IMR-90 (cell line): ENCODE measurements around the gene BLTP3A. TPM values are rescaled to one million over a fixed set of nuclear protein-coding genes. Genes with fewer than 3 reads are reported as not detected.

ENCODE experiments used
- microRNA-seq, 2 experiments: library from miRNA; stranded (forward) in 1 of 2; unstranded in 1 of 2; fragments of 10-50 nt in 1 of 2; fragments of <30 nt in 1 of 2; gene quantifications in 1 of 2; microRNA quantifications in 1 of 2; one replicate each; pipeline versions ENCODE3 to v1.1.0; 2013 to 2020; ENCODE audit not compliant: insufficient read depth in 1 of 2, insufficient read length in 1 of 2, unreplicated experiment in 1 of 2
- polyA plus RNA-seq, 3 experiments: library from polyadenylated mRNA; depleted of rRNA; stranded (reverse); fragments of >200 nt; gene quantifications; 2 replicates each; pipeline ENCODE4 v1.2.3, GENCODE V29; 2012; ENCODE audit warnings: low replicate concordance in 1 of 3
- small RNA-seq, 5 experiments: library from RNA; depleted of rRNA; stranded (forward); fragments of <200 nt; gene quantifications; one replicate each; pipeline ENCODE3, GENCODE V24; 2012
- total RNA-seq: library from RNA; depleted of rRNA; stranded (reverse); fragments of >200 nt; gene quantifications from 2 replicates; pipeline ENCODE4 v1.2.3, GENCODE V29; 2012; rRNA removed

The BLTP3A gene
- total and polyA plus RNA-seq, 2 of the 4 experiments (the other 2 are of a cell fraction) = 3.0 to 4.7 TPM

Small RNA genes lying within 50 kb of the gene (microRNA-seq; reads per million reads assigned to microRNA genes)
- gene RF00019 (ENCODE audit: insufficient read depth, insufficient read length) = not detected

Small RNA genes lying within 50 kb of the gene (small RNA-seq; reads per million reads assigned to genes)
- 0 reads per million in 5 experiments for gene RF00019

Other genes with a start within 250 kb of the BLTP3A start
- not detected in 2 replicates for gene SPDEF, start 235.8 kb upstream of the BLTP3A start, total RNA-seq
- 0.04 and 0.05 TPM in 2 replicates for gene SPDEF, start 235.8 kb upstream of the BLTP3A start, polyA plus RNA-seq (2012; rRNA removed)
- gene ILRUN, start 95.3 kb upstream of the BLTP3A start, total RNA-seq = 29.9 and 32.2 TPM in 2 replicates
- gene ILRUN, start 95.3 kb upstream of the BLTP3A start, polyA plus RNA-seq (2012; rRNA removed) = 25.4 and 26.0 TPM in 2 replicates
- gene SNRPC, start 34.6 kb upstream of the BLTP3A start, total RNA-seq = 84.8 and 87.5 TPM in 2 replicates
- 343 and 345 TPM in 2 replicates for gene SNRPC, start 34.6 kb upstream of the BLTP3A start, polyA plus RNA-seq (2012; rRNA removed)
- 12.7 and 24.2 TPM in 2 replicates for gene TAF11, start 96.0 kb downstream of the BLTP3A start, total RNA-seq
- gene TAF11, start 96.0 kb downstream of the BLTP3A start, polyA plus RNA-seq (2012; rRNA removed) = 17.4 and 23.3 TPM in 2 replicates
- gene ANKS1A, start 97.2 kb downstream of the BLTP3A start, total RNA-seq = 7.5 and 7.8 TPM in 2 replicates
- gene ANKS1A, start 97.2 kb downstream of the BLTP3A start, polyA plus RNA-seq (2012; rRNA removed) = 7.1 and 7.2 TPM in 2 replicates